Gastrocnemius medialis (tissue), 4 donors: ENCODE results near the gene EDC4. TPM values are rescaled to one million over a fixed set of nuclear protein-coding genes. Genes with fewer than 3 reads are reported as not detected.
"Not testable (repeated sequence)": the region's sequence is repeated elsewhere in the genome, so short reads cannot be mapped to it uniquely, and the experiment has no call there.

ENCODE experiments used
- ATAC-seq, 2 donors: fragments of 150-250 bp; one replicate each; pipeline ENCODE4 v1.9.1; 2016
- DNase-seq, 2 donors: peaks; one replicate each; pipeline ENCODE4 v3.0.0-alpha.2; 2019
- H3K27ac ChIP-seq, 4 donors: fragments of 200-600 bp; sonication (generic); 1 replicate in 1 of 4; 2 replicates in 3 of 4; pipeline ENCODE4 v1.5.1; 2016 to 2018; ENCODE audit warnings: mild to moderate bottlenecking in 2 of 4, moderate library complexity in 1 of 4
- H3K27me3 ChIP-seq, 3 donors: fragments of 200-600 bp; sonication (generic) in 2 of 3; 1 replicate in 1 of 3; 2 replicates in 2 of 3; pipeline versions ENCODE4 v1.5.1 to v1.6.0; 2016 to 2019; ENCODE audit warnings: mild to moderate bottlenecking in 1 of 3, moderate library complexity in 1 of 3
- H3K36me3 ChIP-seq, 2 donors: fragments of 200-600 bp; sonication (generic) in 1 of 2; one replicate each; pipeline ENCODE4 v1.5.1; 2017 to 2018
- H3K4me1 ChIP-seq, 2 donors: fragments of 200-600 bp; sonication (generic) in 1 of 2; one replicate each; pipeline ENCODE4 v1.5.1; 2016 to 2017; ENCODE audit warnings: mild to moderate bottlenecking in 2 of 2
- H3K4me3 ChIP-seq, 4 donors: fragments of 200-600 bp; sonication (generic) in 3 of 4; 1 replicate in 1 of 4; 2 replicates in 3 of 4; pipeline ENCODE4 v1.5.1; 2016 to 2019; ENCODE audit warnings: mild to moderate bottlenecking in 2 of 4
- H3K9me3 ChIP-seq, 3 donors: fragments of 200-600 bp; sonication (generic) in 2 of 3; 1 replicate in 1 of 3; 2 replicates in 2 of 3; pipeline ENCODE4 v1.5.1; 2016 to 2019
- POLR2A ChIP-seq, 2 donors: fragments of 450-650 bp; IDR thresholded peaks; one replicate each; pipeline ENCODE4 v1.6.1; 2017; ENCODE audit warnings: antibody characterized with exemption in 2 of 2, mild to moderate bottlenecking in 2 of 2, moderate library complexity in 2 of 2
- in situ Hi-C, 4 donors: fragments of 200-750 bp; cut with MboI; loops; one replicate each; pipeline versions ENCODE4 v1.15.0 to v1.8.0; 2017; ENCODE audit warnings: low sequenced_read_pairs in 4 of 4
- intact Hi-C: fragments of 100-400 bp; cut with DNase I; formaldehyde crosslinking; loops from one replicate; pipeline ENCODE4 v1.15.1; 2023; ENCODE audit warnings: low total_unique reads
- total RNA-seq, 4 donors: library from RNA; depleted of rRNA; stranded (reverse); fragments of >200 nt; gene quantifications; one replicate each; pipeline versions ENCODE4 v1.1.0 to v1.2.3, GENCODE V29; 2016
- TF ChIP-seq, protein P1 (sequence below), 5 experiments: fragments of 450-650 bp in 3 of 5; fragments of 200-600 bp in 2 of 5; sonication (generic) in 2 of 5; IDR thresholded peaks in 4 of 5; conservative IDR thresholded peaks in 1 of 5; 1 replicate in 4 of 5; 2 replicates in 1 of 5; pipeline ENCODE4 v1.5.1; 2016 to 2019; ENCODE audit warnings: antibody characterized with exemption in 5 of 5, mild to moderate bottlenecking in 3 of 5, moderate library complexity in 3 of 5

EDC4 gene
- total RNA-seq, 4 donors from 2014 or later: 27.5 to 58.9 (median 48.5) TPM

DNA sequence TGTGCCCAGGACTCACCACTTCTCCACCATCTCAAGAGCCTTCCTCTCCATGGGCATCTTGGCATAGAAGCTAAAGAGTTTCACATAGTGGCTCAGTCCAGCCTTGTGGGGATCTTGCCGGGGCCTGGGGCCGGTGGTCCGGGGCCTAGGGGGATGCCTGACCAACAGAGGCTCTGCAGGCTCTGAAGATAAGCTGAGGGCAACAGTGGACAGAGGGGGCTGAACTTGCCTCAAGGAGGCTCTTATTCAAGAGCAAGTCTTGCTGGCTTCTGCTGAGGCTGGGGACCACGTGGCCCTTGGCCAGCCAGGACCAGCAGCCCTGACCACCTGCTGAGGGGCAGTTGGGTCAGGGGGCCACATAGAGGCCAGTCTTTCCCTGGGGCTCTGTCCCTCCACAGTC lies 44.2 kb upstream of the EDC4 start:
- in situ Hi-C loops: loop anchor here in 2 of 4 donors (10.0 kb wide), 1 partner anchor 96 kb away; no protein-coding TSS in a partner anchor
- no peak for ATAC-seq
- peaks cover 5 to 8% of the 10 kb centered on the region in 2 donors for H3K4me1 ChIP-seq
- peaks cover 0 to 48% of the 10 kb centered on the region in 2 donors for H3K36me3 ChIP-seq
- TF ChIP-seq POLR2A (IDR thresholded peaks at IDR 0.05): no peak
- TF ChIP-seq, protein P1, sequence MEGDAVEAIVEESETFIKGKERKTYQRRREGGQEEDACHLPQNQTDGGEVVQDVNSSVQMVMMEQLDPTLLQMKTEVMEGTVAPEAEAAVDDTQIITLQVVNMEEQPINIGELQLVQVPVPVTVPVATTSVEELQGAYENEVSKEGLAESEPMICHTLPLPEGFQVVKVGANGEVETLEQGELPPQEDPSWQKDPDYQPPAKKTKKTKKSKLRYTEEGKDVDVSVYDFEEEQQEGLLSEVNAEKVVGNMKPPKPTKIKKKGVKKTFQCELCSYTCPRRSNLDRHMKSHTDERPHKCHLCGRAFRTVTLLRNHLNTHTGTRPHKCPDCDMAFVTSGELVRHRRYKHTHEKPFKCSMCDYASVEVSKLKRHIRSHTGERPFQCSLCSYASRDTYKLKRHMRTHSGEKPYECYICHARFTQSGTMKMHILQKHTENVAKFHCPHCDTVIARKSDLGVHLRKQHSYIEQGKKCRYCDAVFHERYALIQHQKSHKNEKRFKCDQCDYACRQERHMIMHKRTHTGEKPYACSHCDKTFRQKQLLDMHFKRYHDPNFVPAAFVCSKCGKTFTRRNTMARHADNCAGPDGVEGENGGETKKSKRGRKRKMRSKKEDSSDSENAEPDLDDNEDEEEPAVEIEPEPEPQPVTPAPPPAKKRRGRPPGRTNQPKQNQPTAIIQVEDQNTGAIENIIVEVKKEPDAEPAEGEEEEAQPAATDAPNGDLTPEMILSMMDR (IDR thresholded peaks at IDR 0.05 in 4 of 5, conservative IDR thresholded peaks at IDR 0.05 in 1 of 5): no peak
- H3K4me3 ChIP-seq: no peak overlapping the region
- H3K27ac ChIP-seq: no peak overlapping the region
- H3K27me3 ChIP-seq: no peaks in the 10 kb centered on the region
- intact Hi-C loops: no loop called here
- no peaks in the 10 kb centered on the region for H3K9me3 ChIP-seq
- DNase-seq: no peak

DNA sequence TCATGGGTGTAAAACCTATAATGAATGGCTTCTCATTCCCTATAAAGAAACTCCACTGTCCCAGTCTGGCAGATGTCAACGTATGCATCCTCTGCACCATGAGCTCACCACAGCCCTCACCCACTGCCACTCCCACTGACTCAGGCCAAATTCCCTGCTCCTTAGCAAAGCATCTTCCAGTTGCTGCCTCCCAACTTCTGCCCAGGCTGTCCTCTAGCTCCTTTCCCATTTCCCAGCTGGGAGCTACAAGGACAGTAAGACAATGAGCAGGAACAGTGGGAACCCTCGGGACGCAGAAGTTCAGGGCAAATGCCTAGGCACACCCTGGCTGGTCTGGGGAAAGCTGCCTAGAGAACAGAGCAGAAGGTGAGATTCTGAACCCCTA lies 39.8 kb upstream of the EDC4 start:
- H3K27ac ChIP-seq: peak overlapping the region; percentile 82 to 88 (median 86)
- TF ChIP-seq, protein P1 (IDR thresholded peaks at IDR 0.05 in 4 of 5, conservative IDR thresholded peaks at IDR 0.05 in 1 of 5): no peak
- TF ChIP-seq POLR2A (IDR thresholded peaks at IDR 0.05): no peak
- ATAC-seq: no peak
- no peaks in the 10 kb centered on the region for H3K27me3 ChIP-seq
- peaks cover 11 to 14% of the 10 kb centered on the region in 2 donors for H3K4me1 ChIP-seq
- DNase-seq: no peak
- peaks cover 0 to 38% of the 10 kb centered on the region in 2 donors for H3K36me3 ChIP-seq
- H3K4me3 ChIP-seq: peak overlapping the region; percentile 92 to 98 (median 94)
- in situ Hi-C loops: no loop called here
- H3K9me3 ChIP-seq: no peaks in the 10 kb centered on the region
- intact Hi-C loops: no loop called here

DNA sequence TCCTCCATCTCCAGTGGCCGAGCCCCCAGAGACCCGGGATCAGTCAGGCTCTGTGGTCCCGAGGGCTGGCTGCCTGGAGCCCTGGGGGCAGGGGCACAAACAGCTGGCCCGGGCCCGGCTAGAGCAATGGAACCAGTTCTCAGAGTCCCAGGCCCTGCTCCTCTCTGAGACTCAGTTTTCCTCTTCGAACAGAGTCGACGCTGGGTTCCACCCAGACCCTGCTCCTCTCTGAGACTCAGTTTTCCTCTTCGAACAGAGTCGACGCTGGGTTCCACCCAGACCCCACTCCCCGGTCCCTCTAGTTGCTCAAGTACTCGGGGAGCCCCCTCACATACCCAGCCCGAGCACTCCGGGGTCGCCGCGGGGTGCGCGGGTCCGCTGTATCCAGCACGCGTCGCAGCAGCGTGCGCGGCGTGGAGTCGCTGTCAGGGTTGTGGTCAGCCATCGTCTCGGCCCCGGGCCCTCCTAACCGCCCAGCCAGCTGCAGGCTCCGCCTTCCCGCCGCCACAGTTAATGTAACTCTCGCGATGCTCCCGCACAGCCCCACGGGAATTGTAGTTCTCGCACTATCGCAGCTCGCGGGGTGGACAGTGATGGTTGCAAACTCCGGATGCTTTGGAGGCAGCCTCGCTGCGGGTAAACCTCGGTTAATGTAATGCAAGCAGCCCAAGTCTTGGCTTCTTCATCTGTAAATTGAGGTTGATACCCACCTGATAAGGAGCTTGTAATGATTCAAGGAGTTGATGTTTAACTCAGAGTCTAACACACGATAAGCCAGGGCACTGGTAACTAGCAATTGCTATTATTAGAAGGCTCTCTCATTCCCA lies 39.2 kb upstream of the EDC4 start:
- peak; percentile 60 to 70 for TF ChIP-seq POLR2A (IDR thresholded peaks at IDR 0.05)
- TF ChIP-seq, protein P1 (IDR thresholded peaks at IDR 0.05 in 4 of 5, conservative IDR thresholded peaks at IDR 0.05 in 1 of 5): no peak
- Histone ChIP-seq H3K36me3 (peaks cover 0 to 32% of the 10 kb centered on the region in 2 donors), H3K27ac (peak overlapping the region; percentile 82 to 88 (median 86)), H3K4me1 (peaks cover 11 to 14% of the 10 kb centered on the region in 2 donors), H3K4me3 (peak overlapping the region; percentile 92 to 98 (median 94)), H3K27me3 (no peaks in the 10 kb centered on the region), H3K9me3 (no peaks in the 10 kb centered on the region)
- peak; percentile 82 to 89 for DNase-seq
- intact Hi-C loops: no loop called here
- in situ Hi-C loops: no loop called here
- ATAC-seq: peak; percentile 97

DNA sequence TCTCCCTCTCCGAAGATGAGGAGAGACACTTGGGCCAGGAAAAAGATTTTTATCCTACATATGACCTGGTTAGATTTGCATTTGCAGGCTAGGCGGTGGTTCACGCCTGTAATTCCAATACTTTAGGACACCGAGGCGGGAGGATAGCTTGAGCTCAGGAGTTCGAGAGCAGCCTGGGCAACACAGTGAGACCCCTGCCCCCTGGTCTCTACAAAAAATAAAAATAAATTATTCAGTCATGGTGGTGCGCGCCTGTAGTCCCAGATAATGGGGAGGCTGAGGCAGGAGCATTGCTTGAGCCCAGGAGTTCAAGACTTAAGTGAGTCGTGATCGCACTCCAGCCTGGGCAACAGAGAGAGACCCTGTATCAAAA lies 38.6 kb upstream of the EDC4 start:
- TF ChIP-seq POLR2A (IDR thresholded peaks at IDR 0.05): no peak
- TF ChIP-seq, protein P1 (IDR thresholded peaks at IDR 0.05 in 4 of 5, conservative IDR thresholded peaks at IDR 0.05 in 1 of 5): no peak
- H3K27me3 ChIP-seq: no peaks in the 10 kb centered on the region
- intact Hi-C loops (no loop called here), in situ Hi-C loops (no loop called here)
- H3K36me3 ChIP-seq: peaks cover 0 to 26% of the 10 kb centered on the region in 2 donors
- peaks cover 11 to 14% of the 10 kb centered on the region in 2 donors for H3K4me1 ChIP-seq
- DNase-seq (no peak), ATAC-seq (no peak)
- peak overlapping the region; percentile 92 to 98 (median 94) for H3K4me3 ChIP-seq
- no peaks in the 10 kb centered on the region for H3K9me3 ChIP-seq
- peak overlapping the region; percentile 82 to 88 (median 86) for H3K27ac ChIP-seq

DNA sequence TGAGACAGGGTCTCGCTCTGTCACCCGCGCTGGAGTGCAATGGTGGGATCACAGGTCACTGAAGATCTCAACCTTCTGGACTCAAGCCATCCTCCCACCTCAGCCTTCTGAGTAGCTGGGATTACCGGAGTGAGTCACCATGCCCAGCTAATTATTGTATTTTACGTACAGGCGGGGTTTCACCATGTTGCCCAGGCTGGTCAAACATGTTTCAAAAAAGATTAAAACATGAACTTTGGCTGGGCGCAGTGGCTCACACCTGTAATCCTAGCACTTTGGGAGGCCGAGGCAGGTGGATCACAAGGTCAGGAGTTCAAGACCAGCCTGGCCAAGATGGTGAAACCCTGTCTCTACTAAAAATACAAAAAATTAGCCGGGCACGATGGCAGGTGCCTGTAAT lies 35.7 kb upstream of the EDC4 start:
- intact Hi-C loops, ATAC-seq: not testable (repeated sequence)

More for the DNA sequence above, 35.7 kb upstream of the EDC4 start:
- H3K27me3 ChIP-seq, in situ Hi-C loops, H3K27ac ChIP-seq, H3K4me3 ChIP-seq, H3K9me3 ChIP-seq, H3K36me3 ChIP-seq, DNase-seq: not testable (repeated sequence)
- peaks cover 16 to 21% of the 10 kb centered on the region in 2 donors for H3K4me1 ChIP-seq
